Thyroid gland (tissue), 4 donors: Measurements from ENCODE around the gene OTOP3. TPM values are rescaled to one million over a fixed set of nuclear protein-coding genes. Genes with fewer than 3 reads are reported as not detected.

ENCODE experiments used
- DNase-seq, 2 donors: peaks; one replicate each; pipeline ENCODE4 v3.0.0-alpha.2; 2019
- H3K27ac ChIP-seq, 3 donors: fragments of 200-600 bp; sonication (generic); 1 replicate in 2 of 3; 2 replicates in 1 of 3; pipeline ENCODE4 v1.5.1; 2016 to 2019; ENCODE audit warnings: mild to moderate bottlenecking in 1 of 3, moderate library complexity in 1 of 3
- H3K27me3 ChIP-seq: fragments of 200-600 bp; sonication (generic); one replicate; pipeline ENCODE4 v1.5.1; 2019
- H3K36me3 ChIP-seq, 2 donors: fragments of 200-600 bp; sonication (generic); one replicate each; pipeline ENCODE4 v1.5.1; 2016 to 2019
- H3K4me1 ChIP-seq, 2 donors: fragments of 200-600 bp; sonication (generic); one replicate each; pipeline ENCODE4 v1.5.1; 2017 to 2019
- H3K4me3 ChIP-seq, 3 donors: fragments of 200-600 bp; sonication (generic); replicated peaks in 1 of 3; 1 replicate in 2 of 3; 2 replicates in 1 of 3; pipeline ENCODE4 v1.5.1; 2016; ENCODE audit warnings: mild to moderate bottlenecking in 1 of 3
- H3K9me3 ChIP-seq: fragments of 200-600 bp; sonication (generic); one replicate; pipeline ENCODE4 v1.5.1; 2017
- CTCF ChIP-seq, 6 experiments: fragments of 200-600 bp in 3 of 6; fragments of 450-650 bp in 3 of 6; sonication (generic) in 3 of 6; IDR thresholded peaks; one replicate each; pipeline ENCODE4 v1.5.1; 2016 to 2019; ENCODE audit warnings: antibody characterized with exemption in 6 of 6, mild to moderate bottlenecking in 2 of 6, inconsistent platforms in 1 of 6, moderate library complexity in 1 of 6
- POLR2A ChIP-seq, 2 donors: fragments of 450-650 bp; IDR thresholded peaks; one replicate each; pipeline ENCODE4 v1.6.1; 2017; ENCODE audit warnings: antibody characterized with exemption in 2 of 2, mild to moderate bottlenecking in 2 of 2, moderate library complexity in 1 of 2
- WGBS, 2 donors: methylation state at CpG; one replicate each; pipeline ENCODE4 v1.1.5; 2017; 5-methylcytosine and 5-hydroxymethylcytosine counted together
- intact Hi-C: fragments of 100-400 bp; cut with DNase I; formaldehyde crosslinking; loops from one replicate; pipeline ENCODE4 v1.15.1; 2023
- total RNA-seq, 4 donors: library from RNA; depleted of rRNA; stranded (reverse); fragments of >200 nt; gene quantifications; one replicate each; pipeline ENCODE4 v1.2.3, GENCODE V29; 2016

OTOP3 gene
- total RNA-seq, 4 donors from 2014 or later, result not detected

GRCh38 chr17:74972973-74973328, 37.3 kb downstream of the OTOP3 start:
- H3K27ac ChIP-seq, result no peak overlapping the region
- peak overlapping the region in 2 of 3 donors; percentile 41 to 74 for H3K4me3 ChIP-seq
- no peaks in the 10 kb centered on the region for H3K9me3 ChIP-seq
- H3K27me3 ChIP-seq, result no peaks in the 10 kb centered on the region
- 15 to 16% methylated on average over 17 of the region's 17 CpGs for WGBS, 2 donors
- peaks cover 3 to 18% of the 10 kb centered on the region in 2 donors for H3K4me1 ChIP-seq
- intact Hi-C loops, result no loop called here
- no peak for TF ChIP-seq POLR2A (IDR thresholded peaks at IDR 0.05)
- no peak for TF ChIP-seq CTCF (IDR thresholded peaks at IDR 0.05)
- no peaks in the 10 kb centered on the region for H3K36me3 ChIP-seq
- no peak for DNase-seq

DNA sequence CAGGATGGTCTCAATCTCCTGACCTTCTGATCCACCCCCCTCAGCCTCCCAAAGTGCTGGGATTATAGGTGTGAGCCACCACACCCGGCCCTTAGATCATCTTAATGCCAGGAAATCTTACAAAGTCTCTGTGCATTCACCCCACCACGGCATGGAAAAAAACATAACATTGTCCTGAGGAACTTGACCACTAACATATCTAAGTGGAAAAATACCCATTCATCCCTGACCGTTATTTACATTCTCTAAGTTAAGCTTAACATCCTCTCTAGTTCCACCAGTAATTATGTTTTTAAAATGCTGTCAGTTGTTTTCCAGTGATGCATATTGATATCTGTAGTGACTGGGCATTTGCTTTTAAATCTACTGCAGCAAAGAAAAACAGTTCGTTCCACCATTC, 40.2 kb downstream of the OTOP3 start:
- H3K36me3 ChIP-seq, result no peaks in the 10 kb centered on the region

DNA sequence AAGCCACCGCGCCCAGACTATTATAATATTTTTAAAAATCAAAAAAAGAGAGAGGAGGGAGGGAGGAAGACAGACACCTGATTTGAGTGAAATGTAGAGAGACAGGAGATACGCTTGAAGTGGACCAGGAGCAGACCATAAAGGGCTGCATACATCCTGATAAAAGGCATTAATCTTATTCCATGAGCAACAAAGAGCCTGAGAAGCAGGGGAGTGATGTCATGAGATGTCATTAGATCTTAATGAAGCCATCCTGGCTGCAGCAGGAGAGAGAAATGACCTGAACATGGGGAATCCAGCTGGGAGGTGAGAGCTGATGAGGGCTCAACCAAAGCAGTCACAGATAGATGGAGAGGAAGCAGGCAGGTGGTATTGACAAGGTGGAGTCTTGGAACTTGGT, 42.1 kb downstream of the OTOP3 start:
- H3K4me3 ChIP-seq, result no peak overlapping the region
- H3K27ac ChIP-seq, result no peak overlapping the region
- 90 to 92% methylated on average over 3 of the region's 3 CpGs for WGBS, 2 donors
- no peak for TF ChIP-seq POLR2A (IDR thresholded peaks at IDR 0.05)
- TF ChIP-seq CTCF (IDR thresholded peaks at IDR 0.05), result no peak
- intact Hi-C loops, result no loop called here
- H3K4me1 ChIP-seq, result peaks cover 12 to 18% of the 10 kb centered on the region in 2 donors
- H3K9me3 ChIP-seq, result no peaks in the 10 kb centered on the region
- no peaks in the 10 kb centered on the region for H3K36me3 ChIP-seq
- no peak for DNase-seq
- no peaks in the 10 kb centered on the region for H3K27me3 ChIP-seq

More for the DNA sequence above, 40.2 kb downstream of the OTOP3 start:
- Histone ChIP-seq H3K27me3 (no peaks in the 10 kb centered on the region), H3K4me1 (peaks cover 3 to 13% of the 10 kb centered on the region in 2 donors), H3K4me3 (no peak overlapping the region), H3K27ac (no peak overlapping the region), H3K9me3 (no peaks in the 10 kb centered on the region)
- DNase-seq, result no peak
- TF ChIP-seq POLR2A (IDR thresholded peaks at IDR 0.05) (no peak), CTCF (IDR thresholded peaks at IDR 0.05) (no peak)
- intact Hi-C loops, result no loop called here
- 79 to 83% methylated on average over 4 of the region's 4 CpGs for WGBS, 2 donors

DNA sequence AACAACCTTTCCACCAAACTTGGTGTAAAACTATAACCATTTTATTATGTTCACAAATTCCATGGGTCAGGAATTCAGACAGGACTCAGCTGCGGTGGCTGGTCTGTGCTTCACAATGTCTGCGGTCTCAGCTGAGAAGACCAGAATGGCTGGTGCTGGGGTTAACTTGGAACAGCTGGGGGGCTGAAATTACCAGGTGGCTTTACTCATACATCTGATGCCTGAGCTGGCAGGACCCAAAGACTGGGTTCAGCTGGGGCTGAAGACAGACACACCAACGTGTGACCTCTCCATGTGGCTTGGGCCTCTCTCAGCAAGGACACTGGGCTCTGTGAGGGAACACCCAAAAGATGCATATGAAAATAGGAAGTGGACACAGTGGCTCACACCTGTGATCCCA, 42.5 kb downstream of the OTOP3 start:
- no peak for TF ChIP-seq POLR2A (IDR thresholded peaks at IDR 0.05)
- TF ChIP-seq CTCF (IDR thresholded peaks at IDR 0.05), result no peak
- H3K27ac ChIP-seq, result no peak overlapping the region
- H3K27me3 ChIP-seq, result no peaks in the 10 kb centered on the region
- H3K36me3 ChIP-seq, result no peaks in the 10 kb centered on the region
- H3K9me3 ChIP-seq, result no peaks in the 10 kb centered on the region
- no peak for DNase-seq
- intact Hi-C loops, result no loop called here
- H3K4me1 ChIP-seq, result peaks cover 13 to 19% of the 10 kb centered on the region in 2 donors
- 72 to 89% methylated on average over 3 of the region's 3 CpGs for WGBS, 2 donors
- no peak overlapping the region for H3K4me3 ChIP-seq

DNA sequence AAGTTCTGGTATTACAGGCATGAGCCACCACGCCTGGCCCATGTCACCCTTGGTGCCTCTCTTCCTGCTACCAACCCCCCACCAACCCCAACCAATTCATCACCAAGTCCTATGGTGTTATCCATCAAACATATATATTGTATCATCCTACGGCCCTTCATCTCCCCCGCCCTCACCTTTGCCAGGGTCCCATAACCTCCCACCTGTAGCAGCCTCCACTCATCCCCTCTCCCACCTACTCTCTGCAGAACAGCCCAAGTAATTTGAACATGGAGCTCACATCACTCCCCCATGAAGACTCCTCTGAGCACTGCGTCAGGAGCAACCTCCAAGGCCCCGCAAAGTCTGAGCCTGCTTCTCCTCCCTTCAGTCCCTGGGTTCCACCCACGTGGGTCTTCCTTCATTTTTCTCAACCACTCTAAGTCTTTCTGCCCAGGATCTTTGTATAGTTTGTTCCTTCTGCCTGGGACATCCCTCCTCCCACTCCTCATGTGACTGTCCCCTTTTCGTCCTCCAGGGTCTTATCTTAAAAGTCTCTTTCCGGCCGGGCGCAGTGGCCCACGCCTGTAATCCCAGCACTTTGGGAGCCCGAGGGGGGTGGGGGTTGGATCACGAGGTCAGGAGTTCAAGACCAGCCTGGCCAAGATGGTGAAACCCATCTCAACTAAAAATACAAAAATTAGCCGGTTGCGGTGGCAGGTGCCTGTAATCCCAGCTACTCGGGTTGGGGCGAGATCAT, 43.9 kb downstream of the OTOP3 start:
- no peak overlapping the region for H3K4me3 ChIP-seq
- H3K27ac ChIP-seq, result no peak overlapping the region
- H3K27me3 ChIP-seq, result no peaks in the 10 kb centered on the region
- DNase-seq, result no peak
- 79 to 80% methylated on average over 17 of the region's 17 CpGs for WGBS, 2 donors
- no peaks in the 10 kb centered on the region for H3K9me3 ChIP-seq
- peaks cover 13 to 19% of the 10 kb centered on the region in 2 donors for H3K4me1 ChIP-seq
- intact Hi-C loops, result no loop called here
- TF ChIP-seq CTCF (IDR thresholded peaks at IDR 0.05) (no peak), POLR2A (IDR thresholded peaks at IDR 0.05) (no peak)
- no peaks in the 10 kb centered on the region for H3K36me3 ChIP-seq
